PFSK-1 (cell line): ENCODE measurements around the gene SLC39A7.

Source experiments
- FOXP2 ChIP-seq: optimal IDR thresholded peaks from 2 replicates; pipeline ENCODE3; 2011; ENCODE audit warnings: borderline replicate concordance, control low read depth, inconsistent platforms; ENCODE audit not compliant: insufficient read depth; ENCODE audit errors: extremely low read length, extremely low read depth
- POLR2AphosphoS5 ChIP-seq: IDR thresholded peaks from 2 replicates; pipeline ENCODE4 v1.6.1; 2012; ENCODE audit warnings: low read depth, mild to moderate bottlenecking, control low read depth, low read length, moderate library complexity
- REST ChIP-seq, 2 experiments: IDR thresholded peaks; 2 replicates each; pipeline versions ENCODE4 v1.6.1 to v1.8.0; 2011 to 2012; ENCODE audit warnings: low read depth in 2 of 2, low read length in 2 of 2, control low read depth in 1 of 2, inconsistent platforms in 1 of 2, mild to moderate bottlenecking in 1 of 2, moderate library complexity in 1 of 2; ENCODE audit not compliant: insufficient read depth in 1 of 2
- SIN3A ChIP-seq: IDR thresholded peaks from 2 replicates; pipeline ENCODE4 v1.6.1; 2012; ENCODE audit warnings: mild to moderate bottlenecking, low read length, moderate library complexity, borderline replicate concordance; ENCODE audit not compliant: insufficient read depth
- TAF1 ChIP-seq: IDR thresholded peaks from 2 replicates; pipeline ENCODE4 v1.6.1; 2012; ENCODE audit warnings: low read length, control low read depth, borderline replicate concordance; ENCODE audit not compliant: insufficient read depth

Gene SLC39A7

GRCh38 chr6:33167374-33168283 lies 33.0 kb upstream of the SLC39A7 start:
- TF ChIP-seq SIN3A (no peak), REST (IDR thresholded peaks at IDR 0.05; ENCODE audit: insufficient read depth in 1 of 2, low read depth in 2 of 2, low read length in 2 of 2) (no peak), TAF1 (no peak), FOXP2 (no peak), POLR2AphosphoS5 (no peak)

- no peak for TF ChIP-seq REST (IDR thresholded peaks at IDR 0.05; ENCODE audit: insufficient read depth in 1 of 2, low read depth in 2 of 2, low read length in 2 of 2)
- no peak for TF ChIP-seq TAF1
- no peak for TF ChIP-seq SIN3A
- TF ChIP-seq POLR2AphosphoS5: no peak
- no peak for TF ChIP-seq FOXP2
Measured at GRCh38 chr6:33168284-33168601, 32.4 kb upstream of the SLC39A7 start.

- TF ChIP-seq REST (IDR thresholded peaks at IDR 0.05; ENCODE audit: insufficient read depth in 1 of 2, low read depth in 2 of 2, low read length in 2 of 2) (no peak), SIN3A (no peak), TAF1 (no peak), POLR2AphosphoS5 (no peak), FOXP2 (no peak)
Measured at GRCh38 chr6:33168639-33169038, 32.0 kb upstream of the SLC39A7 start.

- TF ChIP-seq POLR2AphosphoS5 (no peak), SIN3A (no peak), REST (IDR thresholded peaks at IDR 0.05; ENCODE audit: insufficient read depth in 1 of 2, low read depth in 2 of 2, low read length in 2 of 2) (no peak), FOXP2 (no peak), TAF1 (no peak)
Measured at GRCh38 chr6:33169291-33170175, 31.1 kb upstream of the SLC39A7 start.
